ENCODE data around the gene NCOA3. TPM values are rescaled to one million over a fixed set of nuclear protein-coding genes. Genes with fewer than 3 reads are reported as not detected.
A peak's percentile ranks its signal among the peaks of the same experiment; 100 is the strongest.
"Not testable (repeated sequence)": the region's sequence is repeated elsewhere in the genome, so short reads cannot be mapped to it uniquely, and the experiment has no call there.

The NCOA3 gene
- total RNA-seq, 1 donor = 53.3 TPM

GRCh38 chr20:47493175-47493962 lies 8.3 kb upstream of the NCOA3 start:
- TF ChIP-seq CTCF (IDR thresholded peaks at IDR 0.05; ENCODE audit: insufficient read depth, low read length) = no peak
- no peak overlapping the region for H3K4me3 ChIP-seq (ENCODE audit: low read depth, low read length)
- peak; percentile 93 for DNase-seq (ENCODE audit: low read depth)

- no peak for DNase-seq (ENCODE audit: low read depth)
- no peak for TF ChIP-seq CTCF (IDR thresholded peaks at IDR 0.05; ENCODE audit: insufficient read depth, low read length)
- H3K4me3 ChIP-seq (ENCODE audit: low read depth, low read length) = no peak overlapping the region
These were observed 7.8 kb upstream of the NCOA3 start for GRCh38 chr20:47493963-47494293.

GRCh38 chr20:47494606-47495005 lies 7.1 kb upstream of the NCOA3 start:
- H3K4me3 ChIP-seq (ENCODE audit: low read depth, low read length); DNase-seq (ENCODE audit: low read depth): not testable (repeated sequence)

GRCh38 chr20:47496118-47496517 lies 5.6 kb upstream of the NCOA3 start:
- DNase-seq (ENCODE audit: low read depth) = no peak
- no peak for TF ChIP-seq CTCF (IDR thresholded peaks at IDR 0.05; ENCODE audit: insufficient read depth, low read length)
- H3K4me3 ChIP-seq (ENCODE audit: low read depth, low read length) = no peak overlapping the region

- DNase-seq (ENCODE audit: low read depth) = no peak
- no peak for TF ChIP-seq CTCF (IDR thresholded peaks at IDR 0.05; ENCODE audit: insufficient read depth, low read length)
- H3K4me3 ChIP-seq (ENCODE audit: low read depth, low read length) = no peak overlapping the region
These were observed 3.1 kb upstream of the NCOA3 start for GRCh38 chr20:47498606-47499005.

GRCh38 chr20:47499053-47499452 lies 2.6 kb upstream of the NCOA3 start:
- H3K4me3 ChIP-seq (ENCODE audit: low read depth, low read length) = no peak overlapping the region
- TF ChIP-seq CTCF (IDR thresholded peaks at IDR 0.05; ENCODE audit: insufficient read depth, low read length) = no peak
- DNase-seq (ENCODE audit: low read depth) = no peak

- not testable (repeated sequence) for DNase-seq (ENCODE audit: low read depth); H3K4me3 ChIP-seq (ENCODE audit: low read depth, low read length)
These were observed 1.6 kb upstream of the NCOA3 start for GRCh38 chr20:47500082-47500481.

GRCh38 chr20:47500554-47500953 lies 1.1 kb upstream of the NCOA3 start:
- TF ChIP-seq CTCF (IDR thresholded peaks at IDR 0.05; ENCODE audit: insufficient read depth, low read length) = no peak
- DNase-seq (ENCODE audit: low read depth) = no peak

More at GRCh38 chr20:47500554-47500953, 1.1 kb upstream of the NCOA3 start:
- H3K4me3 ChIP-seq (ENCODE audit: low read depth, low read length) = no peak overlapping the region

Data from fibroblast of the aortic adventitia (primary cell).